Lung (tissue), 12 donors: ENCODE results near the gene EPN2. TPM values are rescaled to one million over a fixed set of nuclear protein-coding genes. Genes with fewer than 3 reads are reported as not detected.
A peak's percentile ranks its signal among the peaks of the same experiment; 100 is the strongest.

ENCODE experiments used
- ATAC-seq: fragments of 200-7000 bp; cut with Tn5 transposase; one replicate; pipeline ENCODE4 v1.9.1; 2020; ENCODE audit warnings: moderate number of reproducible peaks; ENCODE audit not compliant: insufficient read depth, low FRiP score
- DNase-seq, 3 donors: peaks; one replicate each; pipeline ENCODE4 v3.0.0-alpha.2; 2013 to 2017
- H3K27ac ChIP-seq, 2 donors: one replicate each; pipeline ENCODE4 v1.5.1; 2013; ENCODE audit warnings: mild to moderate bottlenecking in 2 of 2, moderate library complexity in 2 of 2, control low read depth in 1 of 2, inconsistent platforms in 1 of 2, low read depth in 1 of 2, low read length in 1 of 2
- H3K27me3 ChIP-seq, 3 donors: one replicate each; pipeline ENCODE4 v1.5.1; 2013; ENCODE audit warnings: low read length in 2 of 3; ENCODE audit not compliant: control insufficient read depth in 3 of 3, insufficient read depth in 3 of 3
- H3K36me3 ChIP-seq, 4 donors: one replicate each; pipeline ENCODE4 v1.5.1; 2013; ENCODE audit warnings: low read length in 4 of 4, mild to moderate bottlenecking in 1 of 4, moderate library complexity in 1 of 4; ENCODE audit not compliant: control insufficient read depth in 4 of 4, insufficient read depth in 4 of 4
- H3K4me1 ChIP-seq, 5 donors: one replicate each; pipeline ENCODE4 v1.5.1; 2013; ENCODE audit warnings: low read length in 5 of 5, mild to moderate bottlenecking in 2 of 5, moderate library complexity in 1 of 5; ENCODE audit not compliant: control insufficient read depth in 5 of 5, insufficient read depth in 5 of 5
- H3K4me3 ChIP-seq: one replicate; pipeline ENCODE4 v1.5.1; 2013; ENCODE audit warnings: mild to moderate bottlenecking, control low read depth, moderate library complexity
- H3K9ac ChIP-seq, 2 donors: one replicate each; pipeline ENCODE4 v1.5.1; 2013; ENCODE audit warnings: low read length in 2 of 2, control low read depth in 1 of 2; ENCODE audit not compliant: insufficient read depth in 1 of 2
- H3K9me3 ChIP-seq, 4 donors: one replicate each; pipeline ENCODE4 v1.5.1; 2013; ENCODE audit warnings: low read length in 3 of 4, mild to moderate bottlenecking in 1 of 4, moderate library complexity in 1 of 4; ENCODE audit not compliant: control insufficient read depth in 4 of 4, insufficient read depth in 3 of 4
- WGBS, 2 donors: extraction: QIAGEN DNeasy Blood & Tissue Kit; methylation state at CpG; one replicate each; pipeline ENCODE4 v1.1.7; 2013; 5-methylcytosine and 5-hydroxymethylcytosine counted together
- polyA plus RNA-seq, 2 donors: library from polyadenylated mRNA; stranded (reverse); fragments of 200-250 nt; gene quantifications; one replicate each; pipeline ENCODE4 v1.2.1, GENCODE V29; 2013
- total RNA-seq, 2 donors: library from RNA; depleted of rRNA in 1 of 2; stranded (reverse); fragments of >200 nt in 1 of 2; gene quantifications; one replicate each; pipeline ENCODE4 v1.2.1, GENCODE V29; 2014 to 2021
- TF ChIP-seq, protein P1 (sequence below): IDR thresholded peaks from 2 replicates; pipeline ENCODE4 v1.5.1; 2012; ENCODE audit warnings: mild to moderate bottlenecking; ENCODE audit errors: control extremely low read depth, extremely low read depth
- donor health status: control.
- donor health status: control.
- donor health status: Bipolar disorder and iron deficiency.
- donor health status: healthy.
- donor health status: DM: yes; HTN: yes; CAD: no.

EPN2 gene
- total and polyA plus RNA-seq, 4 donors, result 16.7 to 73.7 (median 37.4) TPM

DNA sequence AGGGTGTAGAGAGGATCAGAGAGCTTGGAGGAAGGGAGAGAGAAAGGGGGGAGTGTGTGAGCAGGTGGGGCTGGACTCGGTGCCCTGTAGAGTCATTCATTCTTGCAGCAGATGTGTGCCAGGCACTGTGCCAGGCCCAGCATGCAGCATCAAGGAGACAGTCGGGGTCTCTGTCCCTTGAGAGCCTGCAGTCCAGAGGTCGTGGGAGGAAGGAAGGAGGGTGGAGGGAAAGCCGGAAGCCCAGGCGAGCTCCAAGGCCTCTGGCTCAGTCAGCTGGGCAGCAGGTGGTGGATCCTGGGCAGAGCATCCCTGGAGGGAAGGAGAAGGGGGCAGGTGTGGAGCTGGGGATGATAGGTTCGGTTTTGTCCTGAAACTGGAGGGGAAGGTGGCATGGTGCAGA lies 27.5 kb downstream of the EPN2 start:
- ATAC-seq (no peak), DNase-seq (no peak)
- Histone ChIP-seq H3K9me3 (no peaks in the 10 kb centered on the region), H3K27me3 (no peaks in the 10 kb centered on the region), H3K4me1 (peaks cover 31 to 56% (median 46%) of the 10 kb centered on the region in 5 donors), H3K4me3 (no peak overlapping the region), H3K27ac (peak overlapping the region in 1 of 2 donors; percentile 65), H3K36me3 (peaks cover 0 to 2% (median under 1%) of the 10 kb centered on the region in 4 donors), H3K9ac (no peak overlapping the region)
- 50 to 76% methylated on average over 6 of the region's 6 CpGs for WGBS, 2 donors
- TF ChIP-seq, protein P1, sequence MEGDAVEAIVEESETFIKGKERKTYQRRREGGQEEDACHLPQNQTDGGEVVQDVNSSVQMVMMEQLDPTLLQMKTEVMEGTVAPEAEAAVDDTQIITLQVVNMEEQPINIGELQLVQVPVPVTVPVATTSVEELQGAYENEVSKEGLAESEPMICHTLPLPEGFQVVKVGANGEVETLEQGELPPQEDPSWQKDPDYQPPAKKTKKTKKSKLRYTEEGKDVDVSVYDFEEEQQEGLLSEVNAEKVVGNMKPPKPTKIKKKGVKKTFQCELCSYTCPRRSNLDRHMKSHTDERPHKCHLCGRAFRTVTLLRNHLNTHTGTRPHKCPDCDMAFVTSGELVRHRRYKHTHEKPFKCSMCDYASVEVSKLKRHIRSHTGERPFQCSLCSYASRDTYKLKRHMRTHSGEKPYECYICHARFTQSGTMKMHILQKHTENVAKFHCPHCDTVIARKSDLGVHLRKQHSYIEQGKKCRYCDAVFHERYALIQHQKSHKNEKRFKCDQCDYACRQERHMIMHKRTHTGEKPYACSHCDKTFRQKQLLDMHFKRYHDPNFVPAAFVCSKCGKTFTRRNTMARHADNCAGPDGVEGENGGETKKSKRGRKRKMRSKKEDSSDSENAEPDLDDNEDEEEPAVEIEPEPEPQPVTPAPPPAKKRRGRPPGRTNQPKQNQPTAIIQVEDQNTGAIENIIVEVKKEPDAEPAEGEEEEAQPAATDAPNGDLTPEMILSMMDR, result no peak

DNA sequence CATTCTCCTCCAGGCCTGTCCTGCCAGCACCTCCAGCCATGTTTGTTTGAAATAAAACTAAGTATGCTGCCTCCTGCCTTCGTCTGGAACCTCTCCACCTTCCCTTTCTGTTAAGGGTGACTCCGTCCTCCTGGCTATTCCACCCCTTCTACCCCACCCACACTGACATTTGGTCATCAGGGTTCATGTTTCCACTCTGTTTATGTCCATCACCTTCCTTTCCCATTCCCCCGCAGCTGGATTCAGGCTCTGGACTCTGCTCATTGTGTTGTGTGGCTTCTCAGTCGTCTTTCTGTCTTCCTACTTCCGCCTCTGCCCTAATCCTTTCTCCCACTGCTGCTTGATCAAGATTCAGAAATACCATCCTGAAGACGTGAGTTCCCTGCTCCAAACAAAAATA lies 28.6 kb downstream of the EPN2 start:
- Histone ChIP-seq H3K9me3 (no peaks in the 10 kb centered on the region), H3K27me3 (no peaks in the 10 kb centered on the region), H3K27ac (peak overlapping the region in 1 of 2 donors; percentile 21), H3K4me3 (no peak overlapping the region), H3K36me3 (peaks cover 0 to 2% (median 0%) of the 10 kb centered on the region in 4 donors), H3K4me1 (peaks cover 31 to 58% (median 46%) of the 10 kb centered on the region in 5 donors), H3K9ac (no peak overlapping the region)
- no peak for DNase-seq
- ATAC-seq, result no peak
- TF ChIP-seq, protein P1, result no peak
- 66 to 83% methylated on average over 6 of the region's 6 CpGs for WGBS, 2 donors

DNA sequence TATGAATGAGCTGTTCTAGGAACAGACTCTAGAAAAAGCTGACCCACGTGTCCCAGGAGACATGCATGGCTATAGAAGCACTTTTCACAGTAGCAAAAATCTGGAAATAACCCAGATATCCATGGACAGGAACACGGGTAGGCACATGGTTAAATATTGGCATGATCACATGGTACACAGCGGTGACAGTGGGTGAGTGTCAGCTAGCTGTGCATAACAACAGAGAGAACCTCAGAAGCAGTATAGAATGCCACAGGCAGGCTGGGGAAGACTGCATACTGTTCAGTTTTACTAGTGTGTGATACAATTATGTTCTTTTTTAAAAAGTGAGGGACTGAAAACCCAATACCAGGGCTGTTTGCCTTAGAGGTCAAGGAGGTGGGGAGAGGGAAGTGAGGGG lies 31.4 kb downstream of the EPN2 start:
- TF ChIP-seq, protein P1, result no peak
- Histone ChIP-seq H3K27ac (peak overlapping the region; percentile 40 to 57), H3K27me3 (no peaks in the 10 kb centered on the region), H3K9ac (no peak overlapping the region), H3K36me3 (no peaks in the 10 kb centered on the region), H3K4me1 (peaks cover 20 to 49% (median 42%) of the 10 kb centered on the region in 5 donors), H3K9me3 (no peaks in the 10 kb centered on the region), H3K4me3 (no peak overlapping the region)
- no peak for ATAC-seq
- WGBS, 2 donors, result 26 to 57% methylated on average over 3 of the region's 3 CpGs
- no peak for DNase-seq

DNA sequence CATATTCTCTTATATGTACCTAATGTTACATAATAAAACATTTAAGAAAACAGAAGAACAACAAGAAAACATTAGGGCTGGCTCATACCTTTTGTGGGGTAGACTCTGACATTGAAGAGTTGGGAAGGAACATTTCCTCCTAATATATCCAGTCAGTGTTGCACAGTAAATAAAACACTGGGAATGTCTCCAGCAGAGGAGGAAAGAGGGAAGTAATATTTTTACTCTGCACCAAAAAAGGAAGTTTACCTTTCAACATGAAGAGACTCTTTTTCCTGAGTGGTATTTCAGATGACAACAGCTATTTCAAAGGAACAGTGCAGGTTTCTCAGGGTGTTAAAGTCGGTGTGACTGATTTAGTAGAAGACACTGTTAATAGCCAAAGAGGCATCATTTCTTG lies 31.9 kb downstream of the EPN2 start:
- DNase-seq (peak in 1 of 3 donors; percentile 63), ATAC-seq (peak; percentile 54)
- TF ChIP-seq, protein P1, result no peak
- H3K4me3 ChIP-seq, result no peak overlapping the region
- WGBS, 2 donors, result 8 to 19% methylated on average over 1 of the region's 1 CpG
- no peaks in the 10 kb centered on the region for H3K27me3 ChIP-seq
- H3K27ac ChIP-seq, result peak overlapping the region in 1 of 2 donors; percentile 40
- no peak overlapping the region for H3K9ac ChIP-seq
- H3K4me1 ChIP-seq, result peaks cover 15 to 44% (median 40%) of the 10 kb centered on the region in 5 donors
- peaks cover 0 to 2% (median 0%) of the 10 kb centered on the region in 4 donors for H3K36me3 ChIP-seq
- peaks cover 0 to 2% (median 0%) of the 10 kb centered on the region in 4 donors for H3K9me3 ChIP-seq
